IPS DF 4.7 (cell line): Measurements from ENCODE around the gene IL1RAP.
"Not testable (repeated sequence)": the region's sequence is repeated elsewhere in the genome, so short reads cannot be mapped to it uniquely, and the experiment has no call there.

Experiments used
- DNase-seq: peaks from one replicate; pipeline ENCODE4 v3.0.0-alpha.2; 2013; ENCODE audit warnings: low spot score; ENCODE audit errors: extremely low read depth

The IL1RAP gene

GRCh38 chr3:190655933-190656332, 142.0 kb downstream of the IL1RAP start:
- no peak for DNase-seq

GRCh38 chr3:190658106-190658505, 144.2 kb downstream of the IL1RAP start:
- no peak for DNase-seq

- no peak for DNase-seq
These were observed 152.9 kb downstream of the IL1RAP start for GRCh38 chr3:190666821-190667220.

- DNase-seq: no peak
These were observed 157.8 kb downstream of the IL1RAP start for GRCh38 chr3:190671658-190672057.

GRCh38 chr3:190673148-190673547, 159.3 kb downstream of the IL1RAP start:
- no peak for DNase-seq

GRCh38 chr3:190676481-190676880, 162.6 kb downstream of the IL1RAP start:
- no peak for DNase-seq

- DNase-seq: no peak
These were observed 163.1 kb downstream of the IL1RAP start for GRCh38 chr3:190677001-190677400.

GRCh38 chr3:190677868-190678267, 164.0 kb downstream of the IL1RAP start:
- not testable (repeated sequence) for DNase-seq

GRCh38 chr3:190680691-190681090, 166.8 kb downstream of the IL1RAP start:
- no peak for DNase-seq

- DNase-seq: no peak
These were observed 170.9 kb downstream of the IL1RAP start for GRCh38 chr3:190684776-190685175.

- no peak for DNase-seq
These were observed 172.1 kb downstream of the IL1RAP start for GRCh38 chr3:190686011-190686410.

- DNase-seq: no peak
These were observed 176.4 kb downstream of the IL1RAP start for GRCh38 chr3:190690246-190690645.

- no peak for DNase-seq
These were observed 178.4 kb downstream of the IL1RAP start for GRCh38 chr3:190692256-190692655.

- DNase-seq: no peak
These were observed 180.6 kb downstream of the IL1RAP start for GRCh38 chr3:190694335-190695001.

GRCh38 chr3:190695225-190695624, 181.3 kb downstream of the IL1RAP start:
- DNase-seq: no peak

GRCh38 chr3:190695994-190696393, 182.1 kb downstream of the IL1RAP start:
- DNase-seq: no peak

GRCh38 chr3:190696777-190697501, 183.1 kb downstream of the IL1RAP start:
- no peak for DNase-seq

GRCh38 chr3:190697502-190697830, 183.6 kb downstream of the IL1RAP start:
- DNase-seq: no peak

GRCh38 chr3:190697901-190698300, 184.0 kb downstream of the IL1RAP start:
- no peak for DNase-seq

- no peak for DNase-seq
These were observed 185.9 kb downstream of the IL1RAP start for GRCh38 chr3:190699776-190700175.

GRCh38 chr3:190701096-190701532, 187.2 kb downstream of the IL1RAP start:
- DNase-seq: peak; percentile 22

- no peak for DNase-seq
These were observed 192.7 kb downstream of the IL1RAP start for GRCh38 chr3:190706582-190706981.
